Iris pigment epithelial cell (primary cell): ENCODE results near the gene IQGAP2.
"Not testable (repeated sequence)": the region's sequence is repeated elsewhere in the genome, so short reads cannot be mapped to it uniquely, and the experiment has no call there.

ENCODE experiments used
- DNase-seq: peaks from one replicate; pipeline ENCODE4 v3.0.0-alpha.2; 2011; ENCODE audit warnings: low read depth

Gene IQGAP2

GRCh38 chr5:76663573-76663972 lies 260.5 kb downstream of the IQGAP2 start:
- DNase-seq, result no peak

GRCh38 chr5:76664079-76664478 lies 261.0 kb downstream of the IQGAP2 start:
- DNase-seq, result no peak

GRCh38 chr5:76667495-76667894 lies 264.4 kb downstream of the IQGAP2 start:
- DNase-seq, result no peak

GRCh38 chr5:76669245-76669644 lies 266.2 kb downstream of the IQGAP2 start:
- no peak for DNase-seq

- no peak for DNase-seq
Observed at GRCh38 chr5:76670508-76670907, 267.4 kb downstream of the IQGAP2 start.

- DNase-seq, result no peak
Observed at GRCh38 chr5:76672242-76672641, 269.2 kb downstream of the IQGAP2 start.

- no peak for DNase-seq
Observed at GRCh38 chr5:76673125-76673524, 270.0 kb downstream of the IQGAP2 start.

GRCh38 chr5:76674330-76675066 lies 271.4 kb downstream of the IQGAP2 start:
- DNase-seq, result no peak

GRCh38 chr5:76675364-76675763 lies 272.3 kb downstream of the IQGAP2 start:
- no peak for DNase-seq

GRCh38 chr5:76677849-76678472 lies 274.9 kb downstream of the IQGAP2 start:
- DNase-seq, result no peak

- peak; percentile 78 for DNase-seq
Observed at GRCh38 chr5:76679231-76679630, 276.1 kb downstream of the IQGAP2 start.

GRCh38 chr5:76680826-76681225 lies 277.7 kb downstream of the IQGAP2 start:
- DNase-seq, result not testable (repeated sequence)

GRCh38 chr5:76681287-76681686 lies 278.2 kb downstream of the IQGAP2 start:
- no peak for DNase-seq

GRCh38 chr5:76682387-76682786 lies 279.3 kb downstream of the IQGAP2 start:
- no peak for DNase-seq

GRCh38 chr5:76683816-76684731 lies 281.0 kb downstream of the IQGAP2 start:
- no peak for DNase-seq

GRCh38 chr5:76684756-76685519 lies 281.9 kb downstream of the IQGAP2 start:
- no peak for DNase-seq

GRCh38 chr5:76685704-76686103 lies 282.6 kb downstream of the IQGAP2 start:
- no peak for DNase-seq

- DNase-seq, result no peak
Observed at GRCh38 chr5:76688212-76688611, 285.1 kb downstream of the IQGAP2 start.

- peak; percentile 52 for DNase-seq
Observed at GRCh38 chr5:76688836-76689235, 285.8 kb downstream of the IQGAP2 start.

GRCh38 chr5:76689321-76690036 lies 286.4 kb downstream of the IQGAP2 start:
- peak; percentile 92 for DNase-seq

- no peak for DNase-seq
Observed at GRCh38 chr5:76690037-76690679, 287.1 kb downstream of the IQGAP2 start.
